ENCODE results near the gene KRT39.

Gene KRT39

DNA sequence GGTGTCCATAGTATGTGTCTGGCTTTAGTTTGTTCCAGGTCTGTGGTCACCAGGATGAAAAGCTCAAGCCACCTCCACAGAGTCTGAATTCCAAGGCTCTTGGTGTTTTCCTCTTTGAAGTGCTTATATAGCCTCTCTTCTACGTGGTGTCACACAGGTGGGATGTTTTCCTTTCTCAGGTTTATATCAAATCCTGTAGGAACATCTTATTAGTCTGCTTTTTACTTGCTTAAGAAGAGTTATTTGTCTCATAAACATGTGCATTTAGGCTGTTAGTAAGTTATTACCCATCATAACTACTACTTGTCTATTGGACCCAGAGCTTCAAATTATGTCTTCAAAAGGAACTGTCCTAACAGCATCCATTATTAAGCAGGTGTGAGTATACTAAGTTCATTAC is at the start of gene KRT39:
KRT39 (minus strand) TSS at position 101 of the 400 bp plus-strand sequence; CDS start at position 9, 92 bp downstream.
- TF ChIP-seq, protein P1, sequence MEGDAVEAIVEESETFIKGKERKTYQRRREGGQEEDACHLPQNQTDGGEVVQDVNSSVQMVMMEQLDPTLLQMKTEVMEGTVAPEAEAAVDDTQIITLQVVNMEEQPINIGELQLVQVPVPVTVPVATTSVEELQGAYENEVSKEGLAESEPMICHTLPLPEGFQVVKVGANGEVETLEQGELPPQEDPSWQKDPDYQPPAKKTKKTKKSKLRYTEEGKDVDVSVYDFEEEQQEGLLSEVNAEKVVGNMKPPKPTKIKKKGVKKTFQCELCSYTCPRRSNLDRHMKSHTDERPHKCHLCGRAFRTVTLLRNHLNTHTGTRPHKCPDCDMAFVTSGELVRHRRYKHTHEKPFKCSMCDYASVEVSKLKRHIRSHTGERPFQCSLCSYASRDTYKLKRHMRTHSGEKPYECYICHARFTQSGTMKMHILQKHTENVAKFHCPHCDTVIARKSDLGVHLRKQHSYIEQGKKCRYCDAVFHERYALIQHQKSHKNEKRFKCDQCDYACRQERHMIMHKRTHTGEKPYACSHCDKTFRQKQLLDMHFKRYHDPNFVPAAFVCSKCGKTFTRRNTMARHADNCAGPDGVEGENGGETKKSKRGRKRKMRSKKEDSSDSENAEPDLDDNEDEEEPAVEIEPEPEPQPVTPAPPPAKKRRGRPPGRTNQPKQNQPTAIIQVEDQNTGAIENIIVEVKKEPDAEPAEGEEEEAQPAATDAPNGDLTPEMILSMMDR (conservative IDR thresholded peaks at IDR 0.05), result no peak
- H3K27ac ChIP-seq, result no peak within 1 kb of the TSS

- H3K27ac ChIP-seq, result no peak overlapping the region
- TF ChIP-seq, protein P1 (conservative IDR thresholded peaks at IDR 0.05), result no peak
Measured at GRCh38 chr17:41015454-41015853, 48.7 kb upstream of the KRT39 start.

DNA sequence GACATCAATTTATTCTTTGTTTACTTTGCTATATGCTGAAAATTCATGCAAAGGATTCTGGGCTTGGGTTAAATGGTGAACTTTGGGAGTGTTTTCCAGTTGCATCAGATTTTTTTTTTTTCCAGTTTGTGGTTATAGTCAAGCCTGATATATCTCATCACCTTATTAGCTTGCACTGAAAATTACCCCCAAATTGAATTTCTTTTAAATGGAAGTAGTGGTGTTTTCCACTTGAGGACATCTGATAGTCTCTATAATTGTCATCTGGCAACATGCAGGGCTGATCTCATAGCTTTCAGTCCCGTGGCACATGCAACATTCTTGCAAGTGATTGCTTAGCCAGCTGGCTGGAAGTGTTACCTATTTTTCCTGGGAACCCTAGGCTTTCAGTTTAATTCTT is 46.9 kb upstream of the KRT39 start:
- TF ChIP-seq, protein P1 (conservative IDR thresholded peaks at IDR 0.05), result no peak
- no peak overlapping the region for H3K27ac ChIP-seq

- no peak overlapping the region for H3K27ac ChIP-seq
Measured at GRCh38 chr17:41013181-41013580, 46.4 kb upstream of the KRT39 start.

GRCh38 chr17:41012326-41013120 is 45.8 kb upstream of the KRT39 start:
- no peak overlapping the region for H3K27ac ChIP-seq
- TF ChIP-seq, protein P1 (conservative IDR thresholded peaks at IDR 0.05), result no peak

More at GRCh38 chr17:41013181-41013580, 46.4 kb upstream of the KRT39 start:
- TF ChIP-seq, protein P1 (conservative IDR thresholded peaks at IDR 0.05), result no peak

- TF ChIP-seq, protein P1 (conservative IDR thresholded peaks at IDR 0.05), result no peak
- H3K27ac ChIP-seq, result peak overlapping the region; percentile 61
Measured at GRCh38 chr17:41010441-41010840, 43.7 kb upstream of the KRT39 start.

DNA sequence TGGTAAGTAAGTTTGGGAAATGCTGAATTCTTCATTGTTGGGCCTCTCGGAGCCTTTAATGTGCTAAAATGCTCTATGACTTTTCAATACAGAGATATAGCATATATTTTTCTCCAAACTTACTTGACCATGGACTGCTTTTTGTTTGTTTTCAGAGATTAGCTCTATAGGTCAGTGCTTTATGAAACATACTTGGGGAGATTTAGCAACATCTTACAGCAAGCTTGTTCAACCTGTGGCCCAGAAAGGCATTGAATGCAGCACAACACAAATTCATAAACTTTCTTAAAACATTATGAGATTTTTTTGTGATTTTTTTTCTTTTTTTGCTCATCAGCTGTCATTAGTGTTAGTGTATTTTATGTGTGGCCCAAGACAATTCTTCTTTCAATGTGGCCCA is 43.2 kb upstream of the KRT39 start:
- peak overlapping the region; percentile 61 for H3K27ac ChIP-seq
- TF ChIP-seq, protein P1 (conservative IDR thresholded peaks at IDR 0.05), result no peak

Measured in VCaP (cell line).